HG02678 (cell line): ENCODE measurements around the gene MICAL3.
"Not testable (repeated sequence)": the region's sequence is repeated elsewhere in the genome, so short reads cannot be mapped to it uniquely, and the experiment has no call there.

Source experiments
- ATAC-seq: cut with Tn5 transposase; IDR thresholded peaks from one replicate; pipeline ENCODE4 v1.9.1; 2021; ENCODE audit warnings: mild to moderate bottlenecking, moderate library complexity; ENCODE audit not compliant: unreplicated experiment

MICAL3 gene

DNA sequence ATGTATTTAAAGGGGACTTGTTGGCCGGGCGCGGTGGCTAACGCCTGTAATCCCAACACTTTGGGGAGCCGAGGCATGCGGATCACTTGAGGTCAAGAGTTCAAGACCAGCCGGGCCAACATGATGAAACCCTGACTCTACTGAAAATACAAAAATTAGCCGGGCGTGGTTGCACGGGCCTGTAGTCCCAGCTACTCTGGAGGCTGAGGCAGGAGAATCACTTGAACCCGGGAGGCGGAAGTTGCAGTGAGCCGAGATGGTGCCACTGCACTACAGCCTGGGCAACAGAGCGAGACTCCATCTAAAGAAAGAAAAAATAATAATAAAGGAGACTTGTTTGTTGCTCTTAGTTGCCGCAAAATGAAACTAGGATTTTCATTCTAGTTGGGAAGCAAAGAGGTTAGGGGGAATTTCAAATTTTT is 22.5 kb downstream of the MICAL3 start:
- ATAC-seq = not testable (repeated sequence)

DNA sequence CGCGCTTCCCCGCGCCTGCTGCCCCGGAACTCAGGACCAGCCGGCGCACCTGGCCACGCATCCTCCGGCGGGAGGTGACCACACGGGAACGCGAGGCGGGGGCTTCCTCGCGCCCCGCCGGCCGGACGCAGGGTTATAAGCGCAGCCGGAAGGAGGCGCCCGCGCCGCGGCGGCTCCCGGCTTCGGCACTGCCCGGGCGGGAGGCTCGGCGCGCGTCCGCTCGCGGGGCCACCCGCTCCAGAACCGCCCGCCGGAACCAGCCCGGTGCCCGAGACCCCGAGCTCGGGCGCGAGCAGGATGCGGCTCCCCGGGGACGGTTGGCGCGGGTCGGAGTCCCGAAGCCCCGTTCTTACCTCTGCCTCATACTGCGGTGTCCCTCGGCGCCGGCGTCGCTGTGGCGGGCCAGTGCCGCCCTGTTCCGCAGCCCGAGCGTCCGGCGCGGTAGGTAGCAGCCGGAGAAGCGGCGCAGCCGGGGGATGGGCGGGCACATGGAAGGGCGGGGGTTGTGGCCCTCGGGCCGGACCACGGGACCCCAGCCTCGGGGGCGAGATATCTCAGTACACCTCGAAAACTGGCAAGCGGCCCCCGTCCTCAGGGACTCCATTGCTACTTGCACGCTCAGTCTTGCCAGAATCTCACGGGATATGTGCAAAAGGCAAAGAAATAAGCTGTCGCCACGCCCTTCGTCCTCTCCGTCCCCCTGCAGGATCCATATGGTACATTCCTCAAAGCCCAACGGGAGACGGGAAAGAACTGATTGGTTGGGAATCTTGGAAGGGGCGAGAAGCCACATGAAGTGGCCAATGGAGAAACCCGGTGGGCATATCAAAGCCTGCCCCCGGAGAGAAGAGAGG is 23.1 kb downstream of the MICAL3 start:
- peak; percentile 40 for ATAC-seq

DNA sequence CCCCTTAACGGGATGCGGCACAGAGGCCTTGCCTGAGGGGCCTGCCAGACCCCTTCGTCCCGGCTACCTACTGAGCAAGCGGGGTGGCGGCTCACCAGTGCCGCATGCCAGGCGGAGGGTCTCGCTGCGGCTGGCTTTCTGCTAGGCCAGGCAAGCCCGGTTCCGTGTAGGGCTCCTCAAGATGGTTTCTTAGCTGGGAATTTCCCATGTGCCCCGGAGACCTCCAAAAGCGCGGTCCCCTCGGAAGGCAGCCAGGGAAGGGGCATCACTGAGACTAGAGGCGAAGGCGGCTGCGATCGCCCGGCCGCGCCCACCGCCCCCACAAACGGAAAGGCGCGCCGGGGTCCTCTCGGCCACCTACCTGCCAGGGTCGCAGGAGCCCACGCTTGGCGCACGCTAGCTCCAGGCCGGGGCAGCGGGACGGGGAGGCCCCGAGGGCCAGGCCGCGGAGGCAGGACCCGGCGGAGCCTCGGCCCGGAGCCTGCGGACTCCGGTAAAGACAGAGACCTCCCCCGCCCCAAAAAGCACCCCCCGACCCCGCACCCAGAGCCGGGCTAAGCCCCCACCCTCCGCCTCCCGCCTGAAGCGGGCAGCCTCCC is 23.8 kb downstream of the MICAL3 start:
- no peak for ATAC-seq

DNA sequence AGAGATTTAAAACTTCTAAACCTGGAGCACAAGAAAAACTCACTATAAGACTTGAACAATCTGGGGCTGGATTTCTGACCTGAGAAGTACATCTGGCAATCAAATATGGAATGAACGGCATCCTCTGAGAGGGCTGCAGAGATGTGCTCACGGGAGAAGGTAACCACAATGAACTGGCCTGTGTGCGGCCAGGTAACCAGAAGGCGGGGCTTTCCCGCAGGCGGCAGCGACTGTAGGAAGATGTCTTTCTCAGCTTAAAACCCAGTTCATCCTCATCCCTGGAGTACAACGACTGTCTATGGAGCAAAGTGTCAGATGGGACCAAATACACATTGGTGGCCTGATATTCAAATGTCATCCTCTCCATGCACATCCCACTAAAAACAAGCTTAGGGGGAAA is 24.5 kb downstream of the MICAL3 start:
- no peak for ATAC-seq

DNA sequence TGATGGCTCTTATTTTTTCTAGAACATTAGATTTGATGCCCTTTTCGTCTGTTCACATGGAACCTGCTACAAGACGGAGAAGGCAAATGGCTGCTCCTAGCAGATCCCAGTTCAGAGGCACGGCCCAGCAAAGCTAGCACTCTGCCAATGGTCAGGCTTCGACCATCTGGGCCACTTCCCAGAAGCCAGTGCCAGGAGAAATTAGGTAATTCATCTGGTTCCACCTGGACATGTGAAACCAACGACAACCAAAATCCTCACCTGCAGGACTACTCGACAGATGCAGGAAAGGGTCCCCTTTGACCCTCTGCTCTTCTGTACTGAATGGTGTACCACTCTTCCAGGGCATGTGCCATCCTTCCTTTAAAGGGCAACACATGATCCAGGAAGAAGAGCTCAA is 25.4 kb downstream of the MICAL3 start:
- ATAC-seq = no peak

DNA sequence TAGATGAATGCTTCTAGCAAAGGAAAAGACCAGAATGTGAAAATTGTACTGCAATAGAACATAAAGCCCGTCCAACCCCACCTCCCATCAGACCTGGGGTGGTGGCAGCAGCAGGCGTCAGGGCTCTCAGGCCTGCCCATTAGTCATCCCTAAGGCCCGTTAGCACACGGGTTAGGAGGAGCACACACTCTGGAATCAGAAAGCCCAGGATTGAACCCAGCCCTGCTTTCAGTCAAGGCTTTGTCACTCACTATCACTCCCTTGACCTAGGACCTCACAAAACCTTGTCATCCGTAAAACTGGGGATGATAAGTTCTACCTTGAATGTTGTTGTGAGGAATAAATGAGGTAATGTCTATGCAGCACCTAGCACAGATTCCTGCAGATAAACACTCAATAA is 26.9 kb downstream of the MICAL3 start:
- ATAC-seq = no peak

DNA sequence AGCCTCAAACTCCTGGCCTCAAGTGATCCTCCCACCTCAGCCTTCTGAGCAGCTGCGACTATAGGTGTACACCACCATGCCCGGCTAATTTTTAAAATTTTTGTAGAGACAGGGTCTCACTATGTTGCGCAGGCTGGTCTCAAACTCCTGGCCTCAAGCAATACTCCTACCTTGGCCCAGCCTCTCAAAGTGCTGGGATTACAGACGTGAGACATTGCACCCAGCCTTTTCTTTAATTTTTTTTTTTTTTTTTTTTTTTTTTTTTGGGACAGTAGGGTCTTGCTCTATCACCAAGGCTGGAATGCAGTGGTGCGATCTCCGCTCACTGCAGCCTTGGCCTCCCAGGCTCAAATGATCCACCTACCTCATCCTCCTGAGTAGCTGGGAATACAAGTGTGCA is 29.1 kb downstream of the MICAL3 start:
- not testable (repeated sequence) for ATAC-seq

DNA sequence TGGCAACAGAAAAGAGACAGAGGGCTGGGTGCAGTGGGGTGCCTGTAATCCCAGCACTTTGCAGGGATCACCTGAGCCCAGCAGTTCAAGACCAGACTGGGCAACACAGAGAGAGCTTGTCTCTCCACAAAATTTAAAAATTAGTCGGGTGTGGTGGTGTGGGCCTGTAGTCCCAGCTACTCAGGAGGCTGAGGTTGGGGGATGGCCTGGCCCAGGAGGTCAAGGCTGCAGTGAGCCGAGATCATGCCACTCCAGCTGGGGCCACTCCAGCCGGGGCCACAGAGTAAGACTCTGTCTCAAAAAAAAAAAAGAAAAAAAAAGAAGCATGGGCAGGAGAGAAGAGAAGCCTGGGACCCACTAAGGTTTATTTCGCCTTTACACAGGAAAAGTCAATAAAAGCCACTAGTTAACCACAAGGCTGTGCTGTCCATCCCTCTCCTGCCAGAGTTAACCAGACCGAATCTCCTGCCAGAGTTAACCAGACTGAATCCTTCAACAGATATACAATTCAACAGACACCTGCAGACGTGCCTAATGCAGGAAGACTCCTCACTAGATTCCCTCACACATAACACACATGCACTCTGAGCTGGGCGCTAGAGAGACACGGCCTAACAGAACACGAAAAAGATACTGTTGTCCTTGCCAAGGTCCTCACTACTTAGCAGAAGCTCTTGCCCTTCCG is 29.8 kb downstream of the MICAL3 start:
- no peak for ATAC-seq

DNA sequence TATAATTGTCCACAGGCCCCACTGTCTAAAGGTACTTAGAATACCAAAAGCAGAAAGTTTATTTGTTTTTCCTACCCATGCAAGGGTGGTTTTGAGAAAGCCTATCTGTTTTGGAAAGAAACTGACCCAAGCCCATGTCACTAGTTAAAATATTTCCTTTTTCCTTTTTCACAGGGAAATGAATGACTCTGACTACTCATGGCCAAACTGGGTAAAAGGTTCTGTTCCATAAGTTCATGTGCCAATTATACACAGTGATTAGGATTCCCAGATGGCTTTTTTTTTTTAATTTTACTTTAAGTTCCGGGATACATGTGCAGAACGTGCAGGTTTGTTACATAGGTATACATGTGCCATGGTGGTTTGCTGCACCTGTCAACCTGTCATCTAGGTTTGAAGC is 31.4 kb downstream of the MICAL3 start:
- not testable (repeated sequence) for ATAC-seq

DNA sequence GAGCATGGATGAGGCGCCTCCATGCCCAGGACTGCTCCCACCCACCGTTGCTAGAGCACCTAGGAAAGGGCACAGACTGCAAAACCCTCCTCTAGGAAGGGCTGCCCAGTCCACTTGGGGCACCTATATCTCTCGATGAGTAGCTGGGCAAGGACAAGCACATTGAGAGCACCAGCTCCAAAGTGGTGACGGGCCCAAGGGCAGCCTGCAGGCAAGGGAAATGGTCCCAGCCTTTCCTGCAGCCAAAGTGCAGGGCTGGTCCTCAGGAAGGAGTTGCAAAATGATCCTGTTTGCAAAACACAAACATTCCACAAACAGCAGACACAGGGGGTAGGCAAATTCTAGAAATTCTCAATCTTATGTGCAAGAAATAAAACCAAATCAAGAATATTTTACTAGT is 32.4 kb downstream of the MICAL3 start:
- ATAC-seq = not testable (repeated sequence)

DNA sequence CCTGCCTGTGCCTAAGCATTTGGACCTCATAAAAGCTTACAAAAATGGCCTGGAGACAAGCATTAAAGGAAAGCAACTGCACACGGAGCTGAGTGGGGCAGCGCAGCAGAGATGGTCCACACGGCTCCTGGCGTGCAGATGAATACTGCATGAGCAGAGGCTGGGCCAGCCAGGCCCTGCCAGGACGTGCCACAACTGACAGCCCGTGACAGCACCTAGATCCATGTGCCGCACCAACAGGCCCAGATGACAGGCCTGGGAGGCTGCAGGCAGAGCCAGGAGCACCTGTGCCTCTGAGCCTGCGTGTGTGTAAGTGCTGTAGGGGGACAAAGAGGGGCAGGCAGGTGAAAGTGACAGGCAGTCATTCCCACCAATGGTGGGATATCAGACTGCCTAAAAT is 33.4 kb downstream of the MICAL3 start:
- ATAC-seq = no peak

DNA sequence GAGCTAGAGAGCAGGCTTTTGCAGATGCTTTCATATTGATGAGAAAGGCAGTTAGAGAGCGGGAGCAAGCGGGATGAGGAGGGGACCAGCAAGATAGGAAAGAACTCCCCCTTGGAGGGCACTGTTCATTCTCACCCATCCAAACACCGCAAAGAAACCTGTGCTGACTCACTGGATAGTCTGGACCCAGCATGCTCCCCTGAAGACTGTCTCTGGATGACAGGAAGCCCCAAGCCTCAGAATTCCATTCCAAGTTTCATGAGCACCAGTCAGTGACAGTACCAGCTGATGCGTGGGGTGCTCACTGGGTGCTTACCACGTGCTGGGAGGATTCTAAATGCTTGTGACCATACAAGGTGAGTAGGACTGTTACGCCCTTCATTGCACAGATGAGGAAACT is 34.2 kb downstream of the MICAL3 start:
- no peak for ATAC-seq

DNA sequence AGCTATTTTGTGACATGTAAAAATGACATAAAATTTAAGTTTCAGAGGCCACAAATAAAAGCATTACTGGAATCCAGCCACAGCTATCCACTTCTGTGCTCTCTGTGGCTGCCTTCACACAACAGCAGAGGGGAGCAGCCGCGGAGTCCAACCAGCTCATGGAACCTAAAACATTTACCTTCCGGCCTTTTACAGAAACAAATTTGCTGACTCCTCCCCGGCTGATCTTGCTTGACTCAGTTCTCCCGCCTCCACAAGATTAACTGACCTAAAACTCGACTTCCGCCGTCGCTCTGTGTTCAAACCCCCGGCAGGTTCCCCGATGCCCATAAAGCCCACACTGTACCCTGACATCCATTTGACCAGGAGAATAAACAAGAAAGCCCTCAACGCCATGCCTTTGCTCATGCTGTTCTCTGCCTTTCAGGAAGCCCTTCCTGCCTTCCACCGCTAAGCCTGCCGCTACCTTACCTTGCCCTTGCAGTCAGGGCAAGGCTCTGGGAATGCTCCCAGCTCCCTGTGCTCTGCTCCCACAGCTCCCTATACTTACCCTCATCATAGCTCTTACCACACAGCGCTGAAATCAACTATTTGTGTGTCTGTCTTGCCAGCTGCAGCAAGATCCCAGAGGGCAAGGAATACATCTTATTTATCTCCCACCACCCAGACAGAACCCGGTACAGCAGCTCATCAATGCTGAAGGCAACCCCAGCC is 35.4 kb downstream of the MICAL3 start:
- ATAC-seq = no peak

DNA sequence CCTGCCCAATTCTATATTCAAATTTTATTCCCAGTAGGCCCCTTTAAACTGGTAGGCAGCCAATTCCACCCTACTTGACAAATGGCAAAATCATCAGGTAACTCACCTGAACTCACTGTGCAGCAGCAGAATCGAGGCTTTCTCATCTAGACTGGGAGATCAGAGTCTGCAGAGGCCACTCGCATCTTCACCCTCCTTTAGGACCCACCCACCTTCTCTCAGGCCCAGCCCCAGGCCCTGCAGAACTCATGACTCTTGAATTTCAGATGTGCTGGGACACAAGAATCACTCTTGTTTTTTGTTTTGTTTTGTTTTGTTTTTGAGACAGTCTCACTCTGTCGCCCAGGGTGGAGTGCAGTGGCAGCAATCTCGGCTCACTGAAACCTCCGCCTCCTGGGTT is 38.8 kb downstream of the MICAL3 start:
- no peak for ATAC-seq

DNA sequence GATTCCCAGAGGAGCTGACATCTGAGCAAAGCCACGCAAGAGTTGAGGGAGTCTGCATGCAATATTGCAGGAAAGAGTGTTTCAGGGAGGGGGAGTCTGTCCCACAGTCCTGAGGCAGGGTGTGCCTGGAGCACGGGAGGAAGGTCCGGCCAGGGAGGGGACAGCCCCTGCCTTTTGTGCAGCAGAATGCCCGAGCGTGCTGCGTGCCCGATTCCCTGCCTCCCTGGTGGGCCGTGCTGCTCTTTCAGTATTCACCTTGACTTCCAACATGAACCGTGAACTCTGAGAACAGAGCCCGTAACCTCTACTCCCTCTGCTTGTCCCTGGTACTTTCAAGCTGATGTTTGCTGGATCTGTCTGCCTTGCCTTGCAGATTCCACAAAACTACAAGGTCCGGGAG is 39.3 kb downstream of the MICAL3 start:
- ATAC-seq = not testable (repeated sequence)

DNA sequence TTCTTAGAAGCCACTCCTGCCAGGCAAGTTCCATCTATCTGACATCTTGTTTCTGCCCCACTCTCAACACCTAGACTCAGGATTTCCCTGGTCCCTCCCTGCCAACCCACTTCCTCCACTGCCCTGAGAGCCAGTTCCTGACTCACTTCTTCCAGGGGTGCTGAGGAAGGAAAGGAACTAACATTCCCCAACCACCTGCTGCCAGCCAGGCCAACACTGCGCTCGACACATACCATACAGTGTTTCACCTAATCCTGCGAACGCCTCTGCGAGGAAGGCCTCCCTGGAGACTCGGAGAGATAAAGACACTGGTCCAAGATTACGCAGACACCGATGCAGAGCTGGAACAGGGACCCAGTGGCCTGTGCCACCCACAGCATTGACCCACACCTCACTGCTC is 40.2 kb downstream of the MICAL3 start:
- ATAC-seq = no peak

DNA sequence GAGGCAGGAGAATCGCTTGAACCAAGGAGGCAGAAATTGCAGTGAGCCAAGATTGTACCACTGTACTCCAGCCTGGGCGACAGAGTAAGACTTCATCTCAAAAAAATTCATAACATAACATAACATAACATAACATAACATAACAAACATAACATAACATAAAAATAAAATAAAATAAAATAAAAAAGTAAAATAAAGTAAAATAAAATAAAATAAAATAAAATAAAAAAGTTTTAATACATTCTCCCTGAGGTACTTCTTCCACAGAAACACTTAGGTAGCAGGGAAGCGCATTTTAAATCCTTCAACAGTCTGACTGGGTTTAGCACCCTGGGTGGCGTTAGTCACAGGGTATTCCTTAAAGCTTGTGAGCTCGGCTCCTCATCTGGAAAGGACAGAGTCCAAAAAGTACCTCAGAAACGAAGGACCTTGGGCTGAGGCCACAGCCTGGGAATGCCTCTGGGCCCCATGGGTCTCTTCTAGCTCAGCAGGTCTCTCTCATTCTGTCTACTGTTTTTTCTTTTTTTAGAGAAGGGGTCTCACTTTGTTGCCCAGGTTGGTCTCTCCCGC is 41.7 kb downstream of the MICAL3 start:
- ATAC-seq = no peak

DNA sequence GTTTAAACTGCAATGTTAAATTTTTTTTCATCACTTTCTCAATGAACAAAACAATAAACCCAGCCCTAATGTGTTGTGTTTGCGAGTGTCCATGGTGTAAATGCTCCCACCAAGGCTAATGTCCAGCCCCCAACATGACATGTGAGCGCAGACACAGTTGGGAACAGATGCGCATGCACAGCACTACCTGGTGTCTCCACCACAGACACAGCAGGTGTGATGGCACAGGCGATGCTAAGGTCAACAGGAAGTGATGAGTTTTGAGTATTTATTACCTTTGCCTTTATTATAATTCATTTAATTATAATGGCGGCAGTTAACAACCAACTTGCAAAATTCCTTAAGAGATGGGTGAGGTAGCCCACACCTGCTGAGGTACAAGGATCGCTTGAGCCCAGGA is 42.9 kb downstream of the MICAL3 start:
- no peak for ATAC-seq

DNA sequence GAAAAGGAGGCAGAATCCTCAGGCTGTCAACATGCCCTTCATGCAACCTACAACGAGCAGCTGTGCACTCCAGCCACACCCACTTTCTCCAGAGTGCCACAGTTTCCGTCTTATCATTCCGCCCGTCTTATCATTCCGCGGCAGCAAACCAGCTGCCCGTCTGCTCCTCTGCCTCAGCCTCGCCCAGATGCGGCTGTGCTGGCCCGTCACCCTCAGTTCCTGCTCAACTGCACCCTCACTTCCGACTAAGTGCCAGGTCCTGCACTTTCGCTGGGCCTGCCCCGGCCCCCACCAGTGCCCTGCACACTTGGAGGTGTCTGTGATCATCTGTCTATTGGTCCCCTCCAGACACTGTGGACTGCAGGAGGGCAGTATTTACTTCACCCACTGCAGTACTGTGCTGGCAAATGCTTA is 43.7 kb downstream of the MICAL3 start:
- no peak for ATAC-seq

DNA sequence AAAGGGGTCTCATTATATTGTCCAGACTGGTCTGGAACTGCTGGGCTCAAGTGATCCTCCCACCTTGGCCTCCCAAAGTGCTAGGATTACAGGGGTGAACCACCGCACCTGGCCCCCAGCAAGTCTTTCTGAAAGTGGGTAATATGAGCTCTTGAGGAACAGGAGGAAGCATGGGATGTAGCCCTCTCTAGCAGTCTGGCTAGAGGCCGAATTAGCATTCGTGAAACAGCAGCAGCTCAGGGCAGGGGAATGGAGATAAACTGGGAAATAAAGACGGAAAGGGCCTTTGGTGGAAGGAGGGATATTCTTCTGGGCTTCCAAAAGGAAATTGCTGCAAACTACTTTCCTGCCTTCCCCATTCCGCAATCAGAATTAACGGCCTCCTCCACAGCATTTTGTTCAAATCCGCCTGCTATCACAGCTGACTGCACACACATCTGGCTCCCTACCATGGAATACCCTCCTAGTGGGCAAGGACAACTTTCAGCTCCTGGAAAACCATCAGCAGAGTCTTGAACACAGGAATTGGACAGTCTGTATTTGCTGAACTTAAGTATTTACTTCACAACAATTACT is 44.3 kb downstream of the MICAL3 start:
- ATAC-seq = no peak

DNA sequence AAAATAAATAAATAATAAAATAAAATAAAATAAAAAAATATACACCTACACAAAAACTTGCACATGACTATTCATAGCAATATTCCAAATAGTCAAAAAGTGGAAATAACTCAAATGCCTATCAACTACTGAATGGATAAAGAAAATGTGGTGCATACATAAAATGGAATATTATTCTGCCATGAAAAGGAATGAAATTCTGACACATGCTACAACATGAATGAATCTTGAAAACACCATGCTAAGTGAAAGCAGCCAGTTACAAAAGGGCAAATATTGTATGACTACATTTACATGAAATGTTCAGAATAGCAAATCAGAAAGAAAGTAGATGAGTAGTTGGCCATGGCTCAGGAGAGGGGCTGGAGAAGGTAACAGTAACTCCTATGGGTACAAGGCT is 46.3 kb downstream of the MICAL3 start:
- ATAC-seq = no peak
